A549 (cell line): ENCODE data around the gene BCAS2.

Experiments
- CBX8 ChIP-seq: fragments of 200-600 bp; sonication (generic); IDR thresholded peaks from 2 replicates; pipeline ENCODE4 v1.6.1; 2016
- CTCF ChIP-seq: fragments of >200 bp; sonication (Bioruptor Twin); formaldehyde crosslinking; IDR thresholded peaks from 3 replicates; pipeline ENCODE4 v1.5.1; 2016
- EP300 ChIP-seq, 2 experiments: fragments of >200 bp; sonication (Bioruptor Twin); formaldehyde crosslinking; IDR thresholded peaks; 2 replicates in 1 of 2; 3 replicates in 1 of 2; pipeline ENCODE4 v1.6.1; 2016 to 2017
- POLR2A ChIP-seq: IDR thresholded peaks from 2 replicates; pipeline ENCODE4 v1.6.1; 2012; ENCODE audit warnings: mild to moderate bottlenecking, low read length
- RAD21 ChIP-seq, 2 experiments: fragments of >200 bp in 1 of 2; sonication (Bioruptor Twin) in 1 of 2; formaldehyde crosslinking in 1 of 2; IDR thresholded peaks in 1 of 2; conservative IDR thresholded peaks in 1 of 2; 2 replicates in 1 of 2; 3 replicates in 1 of 2; pipeline ENCODE4 v1.6.1; 2012 to 2018; ENCODE audit warnings: inconsistent platforms in 1 of 2
- RNF2 ChIP-seq: fragments of 200-600 bp; sonication (generic); IDR thresholded peaks from 2 replicates; pipeline ENCODE4 v1.6.1; 2016; ENCODE audit warnings: low read depth, mild to moderate bottlenecking, antibody characterized with exemption, moderate library complexity, borderline replicate concordance

GRCh38 chr1:114531094-114531493, 50.3 kb downstream of the BCAS2 start:
- no peak for TF ChIP-seq POLR2A
- TF ChIP-seq CTCF: no peak
- no peak for TF ChIP-seq CBX8
- TF ChIP-seq RAD21 (conservative IDR thresholded peaks at IDR 0.05 in 1 of 2, IDR thresholded peaks at IDR 0.05 in 1 of 2): no peak
- TF ChIP-seq EP300 (IDR thresholded peaks at IDR 0.05): no peak
- no peak for TF ChIP-seq RNF2
